ENCODE results near the gene CFAP299.
"Not testable (repeated sequence)": the region's sequence is repeated elsewhere in the genome, so short reads cannot be mapped to it uniquely, and the experiment has no call there.

Gene CFAP299

GRCh38 chr4:80434238-80434637, 98.7 kb downstream of the CFAP299 start:
- H3K4me3 ChIP-seq (replicated peaks; ENCODE audit: low read depth, low read length) = no peak overlapping the region
- TF ChIP-seq, protein P1, sequence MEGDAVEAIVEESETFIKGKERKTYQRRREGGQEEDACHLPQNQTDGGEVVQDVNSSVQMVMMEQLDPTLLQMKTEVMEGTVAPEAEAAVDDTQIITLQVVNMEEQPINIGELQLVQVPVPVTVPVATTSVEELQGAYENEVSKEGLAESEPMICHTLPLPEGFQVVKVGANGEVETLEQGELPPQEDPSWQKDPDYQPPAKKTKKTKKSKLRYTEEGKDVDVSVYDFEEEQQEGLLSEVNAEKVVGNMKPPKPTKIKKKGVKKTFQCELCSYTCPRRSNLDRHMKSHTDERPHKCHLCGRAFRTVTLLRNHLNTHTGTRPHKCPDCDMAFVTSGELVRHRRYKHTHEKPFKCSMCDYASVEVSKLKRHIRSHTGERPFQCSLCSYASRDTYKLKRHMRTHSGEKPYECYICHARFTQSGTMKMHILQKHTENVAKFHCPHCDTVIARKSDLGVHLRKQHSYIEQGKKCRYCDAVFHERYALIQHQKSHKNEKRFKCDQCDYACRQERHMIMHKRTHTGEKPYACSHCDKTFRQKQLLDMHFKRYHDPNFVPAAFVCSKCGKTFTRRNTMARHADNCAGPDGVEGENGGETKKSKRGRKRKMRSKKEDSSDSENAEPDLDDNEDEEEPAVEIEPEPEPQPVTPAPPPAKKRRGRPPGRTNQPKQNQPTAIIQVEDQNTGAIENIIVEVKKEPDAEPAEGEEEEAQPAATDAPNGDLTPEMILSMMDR (IDR thresholded peaks at IDR 0.05; ENCODE audit: low read length, missing control alignments) = no peak
- peak; percentile 27 for DNase-seq (ENCODE audit: low read depth)

GRCh38 chr4:80438016-80438415, 102.5 kb downstream of the CFAP299 start:
- TF ChIP-seq, protein P1 (IDR thresholded peaks at IDR 0.05; ENCODE audit: low read length, missing control alignments) = no peak
- no peak for DNase-seq (ENCODE audit: low read depth)
- H3K4me3 ChIP-seq (replicated peaks; ENCODE audit: low read depth, low read length) = no peak overlapping the region

GRCh38 chr4:80439294-80440061, 103.9 kb downstream of the CFAP299 start:
- DNase-seq (ENCODE audit: low read depth) = peak; percentile 3
- H3K4me3 ChIP-seq (replicated peaks; ENCODE audit: low read depth, low read length) = not testable (repeated sequence)

- TF ChIP-seq, protein P1 (IDR thresholded peaks at IDR 0.05; ENCODE audit: low read length, missing control alignments) = no peak
- no peak for DNase-seq (ENCODE audit: low read depth)
Observed at GRCh38 chr4:80446248-80446647, 110.7 kb downstream of the CFAP299 start.

DNA sequence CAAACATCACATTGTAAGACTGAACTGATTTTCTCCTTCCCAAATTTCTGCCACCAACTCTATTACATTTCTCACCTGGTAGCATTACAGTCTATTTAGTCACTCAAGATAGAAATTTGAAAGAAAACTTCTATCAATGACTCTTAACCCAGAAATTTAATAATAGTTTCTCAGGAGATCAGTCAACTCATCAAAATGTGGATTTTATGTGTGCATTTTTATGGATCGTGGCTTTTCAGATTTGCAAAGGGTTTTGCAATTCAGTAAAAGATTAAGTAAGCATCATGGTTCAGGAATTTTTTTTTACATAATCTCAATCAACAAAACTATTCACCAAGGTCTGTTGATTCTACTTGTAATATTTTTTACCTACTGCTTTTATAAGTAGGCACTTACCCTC, 111.1 kb downstream of the CFAP299 start:
- TF ChIP-seq, protein P1 (IDR thresholded peaks at IDR 0.05; ENCODE audit: low read length, missing control alignments) = no peak
- H3K4me3 ChIP-seq (replicated peaks; ENCODE audit: low read depth, low read length) = no peak overlapping the region
- peak; percentile 6 for DNase-seq (ENCODE audit: low read depth)

More at GRCh38 chr4:80446248-80446647, 110.7 kb downstream of the CFAP299 start:
- H3K4me3 ChIP-seq (replicated peaks; ENCODE audit: low read depth, low read length) = no peak overlapping the region

- TF ChIP-seq, protein P1 (IDR thresholded peaks at IDR 0.05; ENCODE audit: low read length, missing control alignments) = no peak
- no peak overlapping the region for H3K4me3 ChIP-seq (replicated peaks; ENCODE audit: low read depth, low read length)
- DNase-seq (ENCODE audit: low read depth) = no peak
Observed at GRCh38 chr4:80447493-80447892, 112.0 kb downstream of the CFAP299 start.

- TF ChIP-seq, protein P1 (IDR thresholded peaks at IDR 0.05; ENCODE audit: low read length, missing control alignments) = no peak
- DNase-seq (ENCODE audit: low read depth) = no peak
Observed at GRCh38 chr4:80448056-80448455, 112.5 kb downstream of the CFAP299 start.

More at GRCh38 chr4:80448056-80448455, 112.5 kb downstream of the CFAP299 start:
- H3K4me3 ChIP-seq (replicated peaks; ENCODE audit: low read depth, low read length) = no peak overlapping the region

Data from fibroblast of pulmonary artery (primary cell).